HG03175 (cell line): ENCODE data around the gene SMG5.
"Not testable (repeated sequence)": the region's sequence is repeated elsewhere in the genome, so short reads cannot be mapped to it uniquely, and the experiment has no call there.

Experiments
- ATAC-seq: cut with Tn5 transposase; IDR thresholded peaks from one replicate; pipeline ENCODE4 v1.9.1; 2021; ENCODE audit warnings: mild to moderate bottlenecking, moderate library complexity; ENCODE audit not compliant: unreplicated experiment

The SMG5 gene

DNA sequence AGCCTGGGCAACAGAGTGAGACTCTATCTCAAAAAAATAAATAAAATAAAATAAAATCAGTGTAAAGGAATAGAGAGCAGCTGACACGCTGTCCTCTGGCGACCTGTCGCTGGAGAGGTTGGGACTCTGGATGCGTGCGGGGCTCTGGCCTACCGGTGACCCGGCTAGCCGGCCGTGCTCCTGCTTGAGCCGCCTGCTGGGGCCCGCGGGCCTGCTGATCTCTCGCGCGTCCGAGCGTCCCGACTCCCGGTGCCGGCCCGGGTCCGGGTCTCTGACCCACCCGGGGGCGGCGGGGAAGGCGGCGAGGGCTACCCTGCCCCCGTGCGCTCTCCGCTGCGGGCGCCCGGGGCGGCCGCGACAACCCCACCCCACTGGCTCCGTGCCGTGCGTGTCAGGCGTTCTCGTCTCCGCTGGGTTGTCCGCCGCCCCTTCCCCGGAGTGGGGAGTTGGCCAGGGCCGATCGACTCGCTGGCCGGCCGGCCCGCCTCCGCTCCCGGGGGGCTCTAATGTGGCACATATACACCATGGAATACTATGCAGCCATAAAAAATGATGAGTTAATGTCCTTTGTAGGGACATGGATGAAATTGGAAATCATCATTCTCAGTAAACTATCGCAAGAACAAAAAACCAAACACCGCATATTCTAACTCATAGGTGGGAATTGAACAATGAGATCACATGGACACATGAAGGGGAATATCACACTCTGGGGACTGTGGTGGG lies 66.1 kb downstream of the SMG5 start:
- ATAC-seq: not testable (repeated sequence)

DNA sequence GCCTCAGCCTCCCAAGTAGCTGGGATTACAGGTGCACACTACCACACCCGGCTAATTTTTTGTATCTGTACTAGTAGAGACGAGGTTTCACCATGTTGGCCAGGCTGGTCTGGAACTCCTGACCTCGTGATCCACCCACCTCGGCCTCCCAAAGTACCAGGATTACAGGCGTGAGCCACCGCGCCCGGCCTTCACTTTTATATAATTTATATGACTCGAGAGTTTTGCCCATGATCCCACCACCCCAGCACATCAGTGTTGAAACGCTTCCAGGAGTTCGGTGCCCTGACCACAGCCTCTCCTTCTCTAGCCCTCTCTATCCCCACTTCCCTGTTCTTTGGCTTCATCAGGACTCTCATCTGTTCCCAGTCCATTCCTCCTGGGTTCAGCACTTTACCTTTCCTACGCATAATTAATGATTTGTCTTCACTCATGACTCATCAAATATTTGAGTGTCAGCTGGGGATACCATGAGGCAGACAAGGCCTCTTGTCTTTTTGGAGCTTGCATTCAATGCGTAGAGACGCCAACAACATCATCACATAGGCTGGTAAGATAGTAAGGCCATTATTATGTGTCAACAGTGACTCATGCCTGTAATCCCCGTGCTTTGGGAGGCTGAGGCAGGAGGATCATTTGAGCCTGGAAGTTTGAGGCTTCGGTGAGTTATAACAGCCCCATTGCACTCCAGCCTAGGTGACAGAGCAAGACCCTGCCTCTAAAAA lies 68.4 kb downstream of the SMG5 start:
- ATAC-seq: no peak

DNA sequence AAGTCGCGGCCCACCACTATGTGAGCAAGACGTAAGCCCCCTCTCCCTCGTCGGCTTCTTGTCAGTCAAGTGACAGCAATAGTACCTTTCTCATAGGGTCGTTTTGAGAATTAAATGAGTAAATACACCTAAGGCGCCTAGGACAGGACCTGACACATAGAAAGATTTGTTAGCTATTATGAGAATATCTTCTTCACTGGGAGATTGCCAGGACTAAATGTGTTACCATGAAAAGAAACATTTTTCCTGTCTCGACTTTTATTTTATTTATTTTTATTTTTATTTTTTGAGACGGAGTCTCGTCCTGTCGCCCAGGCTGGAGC lies 69.0 kb downstream of the SMG5 start:
- ATAC-seq: no peak

DNA sequence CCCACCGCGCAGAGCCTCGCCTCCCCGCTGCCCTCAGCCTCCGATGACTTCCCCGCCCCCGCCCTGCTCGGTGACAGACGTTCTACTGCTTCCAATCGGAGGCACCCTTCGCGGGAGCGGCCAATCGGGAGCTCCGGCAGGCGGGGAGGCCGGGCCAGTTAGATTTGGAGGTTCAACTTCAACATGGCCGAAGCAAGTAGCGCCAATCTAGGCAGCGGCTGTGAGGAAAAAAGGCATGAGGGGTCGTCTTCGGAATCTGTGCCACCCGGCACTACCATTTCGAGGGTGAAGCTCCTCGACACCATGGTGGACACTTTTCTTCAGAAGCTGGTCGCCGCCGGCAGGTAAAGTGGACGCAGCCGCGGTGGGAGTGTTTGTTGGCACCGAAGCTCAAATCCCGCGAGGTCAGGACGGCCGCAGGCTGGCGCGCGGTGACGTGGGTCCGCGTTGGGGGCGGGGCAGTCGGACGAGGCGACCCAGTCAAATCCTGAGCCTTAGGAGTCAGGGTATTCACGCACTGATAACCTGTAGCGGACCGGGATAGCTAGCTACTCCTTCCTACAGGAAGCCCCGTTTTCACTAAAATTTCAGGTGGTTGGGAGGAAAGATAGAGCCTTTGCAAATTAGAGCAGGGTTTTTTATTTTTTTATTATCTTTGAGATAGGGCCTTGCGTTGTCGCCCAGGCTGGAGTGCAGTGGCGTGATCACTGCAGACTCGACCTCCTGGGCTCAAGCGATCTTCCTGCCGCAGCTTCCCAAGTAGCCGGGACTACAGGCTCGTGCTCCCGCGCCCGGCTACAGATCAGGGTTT lies 69.6 kb downstream of the SMG5 start, which contains the start of gene PMF1:
PMF1 (plus strand) TSS at position 175 of the 811 bp plus-strand sequence; CDS start at position 184, 9 bp downstream.
- peak; percentile 87 for ATAC-seq

DNA sequence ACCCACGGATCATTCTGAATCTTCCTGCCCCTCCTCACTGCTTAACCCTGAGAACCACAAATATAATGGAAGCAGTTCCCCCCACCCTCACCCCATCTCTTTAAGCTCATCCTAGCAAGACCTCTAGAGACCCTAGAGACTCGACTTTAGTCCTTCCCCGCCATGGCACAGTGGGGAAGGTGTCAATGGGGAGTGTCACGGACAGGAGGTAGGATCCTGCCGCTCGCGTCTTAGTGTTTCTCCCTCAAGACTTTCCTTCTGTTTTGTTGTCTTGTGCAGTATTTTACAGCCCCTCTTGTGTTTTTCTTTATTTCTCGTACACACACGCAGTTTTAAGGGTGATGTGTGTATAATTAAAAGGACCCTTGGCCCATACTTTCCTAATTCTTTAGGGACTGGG lies 70.5 kb downstream of the SMG5 start:
- no peak for ATAC-seq

DNA sequence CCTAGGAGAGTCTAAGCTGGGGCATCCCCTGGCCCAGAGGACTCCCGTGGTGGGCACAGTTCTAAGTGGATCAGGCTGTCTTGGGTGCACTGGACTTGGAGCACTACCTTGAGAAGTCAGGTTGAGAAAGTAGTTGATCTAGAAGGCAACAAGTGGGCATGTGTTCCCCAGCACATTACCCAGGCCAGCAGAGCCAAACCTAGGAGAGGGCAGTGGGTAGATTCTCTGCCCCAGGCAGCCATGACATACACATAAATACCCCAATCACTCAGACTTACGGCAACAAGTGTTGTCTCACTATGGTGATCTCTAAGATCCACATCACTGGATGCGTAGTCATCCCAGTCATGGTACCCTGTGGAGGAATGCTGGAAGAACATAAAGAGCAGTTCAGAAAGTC lies 71.4 kb downstream of the SMG5 start:
- no peak for ATAC-seq

DNA sequence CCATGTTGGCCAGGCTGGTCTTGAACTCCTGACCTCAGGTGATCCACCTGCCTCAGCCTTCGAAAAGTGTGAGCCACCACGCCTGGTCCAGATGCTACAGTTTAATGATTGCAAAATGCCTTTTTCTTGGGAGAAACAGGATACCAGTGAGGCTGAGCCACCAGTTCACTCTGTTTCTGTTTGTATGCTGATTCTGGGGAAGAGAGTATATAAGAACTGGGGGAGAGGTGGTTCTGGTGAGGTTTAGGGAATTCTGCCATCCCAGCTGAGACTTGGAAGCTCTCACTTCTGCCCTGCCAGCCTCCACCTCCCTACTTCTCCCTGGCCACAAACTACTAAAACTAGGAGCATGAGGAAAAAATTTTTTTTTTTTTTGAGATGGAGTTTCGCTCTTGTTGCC lies 77.9 kb downstream of the SMG5 start:
- no peak for ATAC-seq

DNA sequence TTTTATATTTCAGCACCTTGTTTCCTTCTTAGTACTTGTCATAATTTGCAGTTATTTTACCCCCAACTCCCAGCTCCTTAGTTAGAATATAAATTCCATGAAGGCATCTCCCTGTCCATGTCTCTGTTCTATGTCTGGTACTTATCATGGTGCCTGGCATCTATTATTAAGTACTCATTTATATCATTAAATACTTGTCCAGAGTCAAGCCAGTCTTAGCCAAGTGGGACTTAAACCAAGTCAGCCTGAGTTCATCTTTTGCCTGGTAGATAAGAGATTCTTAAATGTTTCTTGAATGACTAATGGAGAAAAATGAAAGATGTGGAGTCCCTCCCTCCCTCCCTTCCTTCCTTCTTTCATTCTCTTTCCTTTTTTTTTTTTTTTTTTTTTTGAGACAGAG lies 79.3 kb downstream of the SMG5 start:
- ATAC-seq: no peak

DNA sequence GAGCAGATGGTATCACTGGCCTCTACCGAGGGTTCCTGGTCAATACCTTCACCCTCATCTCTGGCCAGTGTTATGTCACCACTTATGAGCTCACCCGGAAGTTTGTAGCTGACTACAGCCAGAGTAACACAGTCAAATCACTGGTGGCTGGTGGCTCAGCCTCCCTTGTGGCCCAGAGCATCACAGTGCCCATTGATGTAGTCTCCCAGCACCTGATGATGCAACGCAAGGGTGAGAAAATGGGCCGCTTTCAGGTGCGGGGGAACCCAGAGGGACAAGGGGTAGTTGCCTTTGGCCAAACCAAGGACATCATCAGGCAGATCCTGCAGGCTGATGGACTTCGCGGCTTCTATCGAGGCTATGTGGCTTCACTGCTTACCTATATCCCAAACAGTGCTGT lies 82.6 kb downstream of the SMG5 start:
- no peak for ATAC-seq
